HEK293T (cell line): ENCODE measurements around the gene MYOZ1.

Source experiments
- CTCF ChIA-PET: fragments of 350-600 bp; formaldehyde crosslinking; extraction: SDS; loops from one replicate; lab custom pipeline; 2021; ENCODE audit warnings: antibody characterized with exemption, inconsistent platforms; lab: Yijun Ruan, JAX
- POLR2A ChIA-PET: fragments of 350-600 bp; formaldehyde crosslinking; extraction: SDS; loops from one replicate; lab custom pipeline; 2020; ENCODE audit warnings: antibody characterized with exemption, inconsistent platforms; lab: Yijun Ruan, JAX
- DNase-seq: peaks from one replicate; pipeline ENCODE4 v3.0.0; 2012; ENCODE audit warnings: mixed read lengths; ENCODE audit errors: extremely low spot score
- ARNT ChIP-seq: fragments of 450-650 bp; IDR thresholded peaks from 2 replicates; pipeline ENCODE4 v1.6.1; 2017; ENCODE audit warnings: mild to moderate bottlenecking
- BHLHE40 ChIP-seq: fragments of 450-650 bp; IDR thresholded peaks from 2 replicates; pipeline ENCODE4 v1.6.1; 2016; ENCODE audit warnings: mild to moderate bottlenecking, moderate library complexity, borderline replicate concordance
- CTBP1 ChIP-seq: fragments of 450-650 bp; IDR thresholded peaks from 2 replicates; pipeline ENCODE4 v1.6.1; 2016; ENCODE audit warnings: borderline replicate concordance
- ELF4 ChIP-seq: fragments of 450-650 bp; IDR thresholded peaks from 2 replicates; pipeline ENCODE4 v1.6.1; 2017; ENCODE audit warnings: antibody characterized with exemption
- FOXA1 ChIP-seq: fragments of 450-650 bp; IDR thresholded peaks from 2 replicates; pipeline ENCODE4 v1.6.1; 2016; ENCODE audit warnings: mild to moderate bottlenecking
- FOXK2 ChIP-seq: fragments of 450-650 bp; IDR thresholded peaks from 2 replicates; pipeline ENCODE4 v1.6.1; 2016; ENCODE audit warnings: mild to moderate bottlenecking
- FOXM1 ChIP-seq: fragments of 450-650 bp; IDR thresholded peaks from 2 replicates; pipeline ENCODE4 v1.6.1; 2017; ENCODE audit warnings: mild to moderate bottlenecking, borderline replicate concordance
- HDGF ChIP-seq: fragments of 450-650 bp; IDR thresholded peaks from 2 replicates; pipeline ENCODE4 v1.6.1; 2017; ENCODE audit warnings: antibody characterized with exemption, borderline replicate concordance
- L3MBTL2 ChIP-seq: fragments of 450-650 bp; conservative IDR thresholded peaks from 2 replicates; pipeline ENCODE4 v1.6.1; 2016; ENCODE audit warnings: mild to moderate bottlenecking
- LEF1 ChIP-seq: fragments of 450-650 bp; IDR thresholded peaks from 2 replicates; pipeline ENCODE4 v1.6.1; 2017; ENCODE audit warnings: mild to moderate bottlenecking, borderline replicate concordance
- NFRKB ChIP-seq: fragments of 450-650 bp; IDR thresholded peaks from 2 replicates; pipeline ENCODE4 v1.6.1; 2016; ENCODE audit warnings: mild to moderate bottlenecking, moderate library complexity
- PKNOX1 ChIP-seq: fragments of 450-650 bp; IDR thresholded peaks from 2 replicates; pipeline ENCODE4 v1.6.1; 2016
- SP1 ChIP-seq: fragments of 450-650 bp; IDR thresholded peaks from 2 replicates; pipeline ENCODE4 v1.6.1; 2017
- SUZ12 ChIP-seq: fragments of 450-650 bp; IDR thresholded peaks from 2 replicates; pipeline ENCODE4 v1.6.1; 2016; ENCODE audit warnings: mild to moderate bottlenecking
- TARDBP ChIP-seq: fragments of 450-650 bp; IDR thresholded peaks from 2 replicates; pipeline ENCODE4 v1.6.1; 2016
- ZNF384 ChIP-seq: fragments of 450-650 bp; IDR thresholded peaks from 2 replicates; pipeline ENCODE4 v1.6.1; 2016

Gene MYOZ1

GRCh38 chr10:73647875-73648651 is 6.8 kb upstream of the MYOZ1 start:
- no peak for DNase-seq
- no peak for TF ChIP-seq ZNF384
- TF ChIP-seq TARDBP: no peak
- TF ChIP-seq SUZ12: no peak
- TF ChIP-seq FOXK2: no peak
- no peak for TF ChIP-seq FOXA1
- no peak for TF ChIP-seq CTBP1
- TF ChIP-seq NFRKB: no peak
- TF ChIP-seq L3MBTL2: no peak
- TF ChIP-seq ELF4: no peak
- no peak for TF ChIP-seq SP1
- TF ChIP-seq LEF1: no peak
- no peak for TF ChIP-seq ARNT
- TF ChIP-seq PKNOX1: no peak
- no peak for TF ChIP-seq BHLHE40
- TF ChIP-seq HDGF: no peak
- ChIA-PET POLR2A (interaction anchor here (0.7 kb wide), 1 partner anchor 23 kb away, joined by 4 read pairs; no protein-coding TSS in a partner anchor), CTCF (interaction anchor here (2.3 kb wide), 1 partner anchor 119 kb away, joined by 10 read pairs; no protein-coding TSS in a partner anchor)

- CTCF ChIA-PET: interaction anchor here (2.3 kb wide), 1 partner anchor 118 kb away, joined by 10 read pairs; no protein-coding TSS in a partner anchor
- peak; percentile 37 for DNase-seq
- POLR2A ChIA-PET: interaction anchor here (0.7 to 1.1 kb wide), 2 partner anchors 22 to 401 kb away, joined by 3 to 4 read pairs; no protein-coding TSS in a partner anchor
- TF ChIP-seq SUZ12 (no peak), L3MBTL2 (peak; percentile 34; the same call in 1 of the 2 replicates)
Observed at GRCh38 chr10:73647211-73647874, 6.1 kb upstream of the MYOZ1 start.

- DNase-seq: no peak
- CTCF ChIA-PET: interaction anchor here (2.3 kb wide), 1 partner anchor 117 kb away, joined by 10 read pairs; no protein-coding TSS in a partner anchor
- POLR2A ChIA-PET: interaction anchor here (0.6 to 1.1 kb wide), 2 partner anchors 117 to 400 kb away, joined by 3 read pairs; no protein-coding TSS in a partner anchor
- TF ChIP-seq TARDBP: no peak
- no peak for TF ChIP-seq LEF1
Observed at GRCh38 chr10:73646598-73647041, 5.3 kb upstream of the MYOZ1 start.

- no peak for DNase-seq
- CTCF ChIA-PET: interaction anchor here (0.6 to 5.2 kb wide), 3 partner anchors 101 to 584 kb away, joined by 3 to 41 read pairs (median 3); no protein-coding TSS in a partner anchor
- TF ChIP-seq L3MBTL2 (no peak), LEF1 (no peak), SUZ12 (no peak), PKNOX1 (no peak), TARDBP (no peak), SP1 (no peak), FOXM1 (no peak), HDGF (no peak), ARNT (no peak), FOXA1 (no peak), NFRKB (no peak), BHLHE40 (no peak)
- POLR2A ChIA-PET: interaction anchor here (1.3 kb wide), 1 partner anchor 115 kb away, joined by 3 read pairs; no protein-coding TSS in a partner anchor
Observed at GRCh38 chr10:73645251-73645650, 4.0 kb upstream of the MYOZ1 start.

GRCh38 chr10:73644767-73645166 is 3.5 kb upstream of the MYOZ1 start:
- ChIA-PET POLR2A (interaction anchor here (1.3 kb wide), 1 partner anchor 114 kb away, joined by 3 read pairs; no protein-coding TSS in a partner anchor), CTCF (interaction anchor here (0.6 to 5.2 kb wide), 4 partner anchors 115 to 584 kb away, joined by 3 to 41 read pairs (median 4); no protein-coding TSS in a partner anchor)
- no peak for DNase-seq
- TF ChIP-seq TARDBP: no peak
- TF ChIP-seq BHLHE40: no peak
- TF ChIP-seq SP1: no peak
- TF ChIP-seq LEF1: no peak
- TF ChIP-seq L3MBTL2: no peak
- no peak for TF ChIP-seq HDGF
- no peak for TF ChIP-seq NFRKB
- no peak for TF ChIP-seq ZNF384
- no peak for TF ChIP-seq ARNT
- TF ChIP-seq PKNOX1: no peak
- TF ChIP-seq FOXA1: no peak
- TF ChIP-seq CTBP1: no peak
- TF ChIP-seq SUZ12: no peak
